Measurements from ENCODE around the gene DHX34.

DNA sequence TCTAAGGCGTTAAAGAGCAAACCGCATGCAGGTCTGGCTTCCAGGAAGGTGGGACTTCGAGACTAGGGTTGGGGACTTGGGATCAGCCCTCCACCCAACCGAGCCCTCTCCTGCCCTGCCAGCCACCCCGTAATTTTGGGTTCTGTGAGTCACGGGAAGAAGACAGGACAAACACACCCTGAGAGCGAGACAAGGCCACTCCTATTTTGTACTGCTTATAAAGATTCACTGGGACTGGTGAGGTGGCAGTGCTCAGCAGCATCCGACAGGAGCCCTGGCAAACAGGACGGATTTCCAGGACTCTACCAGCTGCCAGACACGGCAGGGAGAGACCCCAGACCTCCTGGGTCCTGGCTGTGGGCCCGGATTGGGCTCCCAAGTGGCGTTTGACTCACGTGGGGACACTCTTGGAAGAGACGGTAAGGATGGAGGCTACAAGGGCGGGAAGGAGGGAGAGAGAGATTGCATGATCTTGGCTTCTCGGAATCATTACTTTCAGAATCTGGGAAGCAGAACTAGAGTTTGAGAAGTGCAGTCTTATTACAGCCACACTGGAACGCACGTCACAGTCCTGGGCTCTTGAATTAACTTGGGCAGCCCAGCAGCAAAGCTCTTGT is 17.1 kb upstream of the DHX34 start, which contains the start of gene C5AR2:
- no peak for TF ChIP-seq EZH2 (IDR thresholded peaks at IDR 0.05; ENCODE audit: insufficient read depth, low read length)
- TF ChIP-seq, protein P1, sequence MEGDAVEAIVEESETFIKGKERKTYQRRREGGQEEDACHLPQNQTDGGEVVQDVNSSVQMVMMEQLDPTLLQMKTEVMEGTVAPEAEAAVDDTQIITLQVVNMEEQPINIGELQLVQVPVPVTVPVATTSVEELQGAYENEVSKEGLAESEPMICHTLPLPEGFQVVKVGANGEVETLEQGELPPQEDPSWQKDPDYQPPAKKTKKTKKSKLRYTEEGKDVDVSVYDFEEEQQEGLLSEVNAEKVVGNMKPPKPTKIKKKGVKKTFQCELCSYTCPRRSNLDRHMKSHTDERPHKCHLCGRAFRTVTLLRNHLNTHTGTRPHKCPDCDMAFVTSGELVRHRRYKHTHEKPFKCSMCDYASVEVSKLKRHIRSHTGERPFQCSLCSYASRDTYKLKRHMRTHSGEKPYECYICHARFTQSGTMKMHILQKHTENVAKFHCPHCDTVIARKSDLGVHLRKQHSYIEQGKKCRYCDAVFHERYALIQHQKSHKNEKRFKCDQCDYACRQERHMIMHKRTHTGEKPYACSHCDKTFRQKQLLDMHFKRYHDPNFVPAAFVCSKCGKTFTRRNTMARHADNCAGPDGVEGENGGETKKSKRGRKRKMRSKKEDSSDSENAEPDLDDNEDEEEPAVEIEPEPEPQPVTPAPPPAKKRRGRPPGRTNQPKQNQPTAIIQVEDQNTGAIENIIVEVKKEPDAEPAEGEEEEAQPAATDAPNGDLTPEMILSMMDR (IDR thresholded peaks at IDR 0.05; ENCODE audit: insufficient read depth, low read depth, low read length) = no peak
